K562 (cell line): Measurements from ENCODE around the gene THAP2. TPM values are rescaled to one million over a fixed set of nuclear protein-coding genes. Genes with fewer than 3 reads are reported as not detected.

Experiments used
- ATF1 ChIP-seq, 2 experiments: fragments of 450-650 bp in 1 of 2; IDR thresholded peaks; 2 replicates each; pipeline ENCODE4 v1.6.1; 2016; ENCODE audit warnings: missing compliant biosample characterization in 1 of 2, missing genetic modification characterization in 1 of 2
- ATF7 ChIP-seq: fragments of 450-650 bp; IDR thresholded peaks from 2 replicates; pipeline ENCODE4 v1.7.1; 2014; ENCODE audit warnings: mild to moderate bottlenecking, moderate library complexity
- BCOR ChIP-seq: fragments of 450-650 bp; IDR thresholded peaks from 2 replicates; pipeline ENCODE4 v1.6.1; 2016
- CAMTA2 ChIP-seq: fragments of 250-450 bp; sonication (Bioruptor Pico); conservative IDR thresholded peaks from 2 replicates; pipeline ENCODE4 v1.5.1; 2022
- CBFA2T2 ChIP-seq: fragments of 450-650 bp; conservative IDR thresholded peaks from 2 replicates; pipeline ENCODE4 v1.6.1; 2017; ENCODE audit warnings: mild to moderate bottlenecking
- CBFA2T3 ChIP-seq: fragments of 450-650 bp; IDR thresholded peaks from 2 replicates; pipeline ENCODE4 v1.6.1; 2017
- EP400 ChIP-seq: fragments of 450-650 bp; IDR thresholded peaks from 2 replicates; pipeline ENCODE4 v1.6.1; 2017; ENCODE audit warnings: antibody characterized with exemption, mild to moderate bottlenecking, moderate library complexity
- GTF2A2 ChIP-seq: IDR thresholded peaks from 2 replicates; pipeline ENCODE4 v1.6.1; 2016; ENCODE audit warnings: mild to moderate bottlenecking, missing genetic modification characterization, missing compliant biosample characterization
- HCFC1 ChIP-seq: IDR thresholded peaks from 2 replicates; pipeline ENCODE4 v1.6.1; 2012; ENCODE audit warnings: low read depth, low read length, improper control_type of control experiment
- HDAC1 ChIP-seq, 2 experiments: fragments of 450-650 bp; IDR thresholded peaks; 2 replicates each; pipeline ENCODE4 v1.6.1; 2016 to 2017; ENCODE audit warnings: inconsistent platforms in 1 of 2, mild to moderate bottlenecking in 1 of 2, moderate library complexity in 1 of 2
- MEIS2 ChIP-seq: fragments of 450-650 bp; IDR thresholded peaks from 2 replicates; pipeline ENCODE4 v1.6.1; 2014; ENCODE audit warnings: mild to moderate bottlenecking; ENCODE audit not compliant: partially characterized antibody
- NCOA2 ChIP-seq, 2 experiments: fragments of 450-650 bp; IDR thresholded peaks; 2 replicates each; pipeline ENCODE4 v1.6.1; 2018; ENCODE audit warnings: mild to moderate bottlenecking in 2 of 2, moderate library complexity in 1 of 2; ENCODE audit not compliant: partially characterized antibody in 2 of 2
- NCOA6 ChIP-seq: fragments of 450-650 bp; IDR thresholded peaks from 2 replicates; pipeline ENCODE4 v1.6.1; 2017; ENCODE audit warnings: mild to moderate bottlenecking
- NFRKB ChIP-seq: fragments of 450-650 bp; IDR thresholded peaks from 2 replicates; pipeline ENCODE4 v1.6.1; 2016; ENCODE audit warnings: low read depth
- PHF21A ChIP-seq: fragments of 450-650 bp; IDR thresholded peaks from 2 replicates; pipeline ENCODE4 v1.6.1; 2017; ENCODE audit warnings: low read depth, borderline replicate concordance
- RBM14 ChIP-seq: fragments of 200-400 bp; formaldehyde crosslinking; IDR thresholded peaks from 2 replicates; pipeline ENCODE4 v1.6.1; 2018; ENCODE audit warnings: low read depth, mild to moderate bottlenecking, low read length, moderate library complexity, borderline replicate concordance; ENCODE audit not compliant: insufficient read depth
- RNF2 ChIP-seq: sonication (generic); IDR thresholded peaks from 2 replicates; pipeline ENCODE4 v1.6.1; 2016
- SAFB2 ChIP-seq: fragments of 200-400 bp; formaldehyde crosslinking; IDR thresholded peaks from 2 replicates; pipeline ENCODE4 v1.6.1; 2018; ENCODE audit warnings: borderline replicate concordance, low read length, low read depth, moderate library complexity; ENCODE audit not compliant: severe bottlenecking
- SRF ChIP-seq, 2 experiments: fragments of 250-450, 450-650 bp in 1 of 2; sonication (Bioruptor Pico) in 1 of 2; sonication (generic) in 1 of 2; formaldehyde crosslinking; IDR thresholded peaks; 2 replicates each; pipeline versions ENCODE4 v1.5.0 to v1.5.1; 2020 to 2022; ENCODE audit warnings: mild to moderate bottlenecking in 1 of 2, missing genetic modification reagents in 1 of 2
- SRSF1 ChIP-seq: fragments of 200-400 bp; formaldehyde crosslinking; IDR thresholded peaks from 2 replicates; pipeline ENCODE4 v1.6.1; 2017; ENCODE audit warnings: mild to moderate bottlenecking, low read depth, low read length, moderate library complexity
- TEAD1 ChIP-seq, 2 experiments: fragments of 450-650 bp in 1 of 2; sonication (generic) in 1 of 2; formaldehyde crosslinking; IDR thresholded peaks; 2 replicates each; pipeline versions ENCODE4 v1.4.0 to v1.8.0; 2020 to 2022; ENCODE audit warnings: mild to moderate bottlenecking in 2 of 2, missing genetic modification reagents in 1 of 2
- ZNF282 ChIP-seq: sonication (generic); formaldehyde crosslinking; IDR thresholded peaks from 2 replicates; pipeline ENCODE4 v1.8.1; 2023; ENCODE audit warnings: missing genetic modification reagents
- ZNF324 ChIP-seq: fragments of 250-450 bp; sonication (Bioruptor Pico); IDR thresholded peaks from 2 replicates; pipeline ENCODE4 v1.4.0; 2020; ENCODE audit warnings: mild to moderate bottlenecking
- ZNF589 ChIP-seq: fragments of 200-800 bp; sonication (Bioruptor generic); IDR thresholded peaks from 2 replicates; pipeline ENCODE4 v1.6.1; 2016; ENCODE audit warnings: low read depth, missing genetic modification characterization, missing compliant biosample characterization
- polyA plus RNA-seq, 8 experiments: library from polyadenylated mRNA; depleted of rRNA in 4 of 8; stranded (reverse) in 5 of 8; unstranded in 3 of 8; fragments of >200 nt; fragmentation: Nextera tagmentation in 2 of 8; fragmentation: Illumina TruSeq in 1 of 8; extraction: Ambion mirVana in 2 of 8; extraction: Trizol in 1 of 8; gene quantifications; 2 replicates each; pipeline versions ENCODE4 v1.2.1 to v1.2.3, GENCODE V29; 2011 to 2014; ENCODE audit warnings: inconsistent platforms in 1 of 8, missing spikeins in 1 of 8
- total RNA-seq, 7 experiments: library from RNA; depleted of rRNA in 6 of 7; stranded (reverse); fragments of >200 nt in 6 of 7; fragmentation: Illumina TruSeq in 2 of 7; extraction: Trizol in 2 of 7; gene quantifications; 2 replicates each; pipeline versions ENCODE4 v1.2.1 to v1.2.3, GENCODE V29; 2011 to 2021; ENCODE audit warnings: low replicate concordance in 1 of 7
- TF ChIP-seq, protein P1 (sequence below), 3 experiments: IDR thresholded peaks in 2 of 3; conservative IDR thresholded peaks in 1 of 3; 2 replicates each; pipeline ENCODE4 v1.5.1; 2011 to 2012; ENCODE audit warnings: low read length in 3 of 3, mild to moderate bottlenecking in 3 of 3, control low read depth in 2 of 3, improper control_type of control experiment in 1 of 3, inconsistent platforms in 1 of 3, low read depth in 1 of 3, mixed read lengths in 1 of 3, moderate library complexity in 1 of 3; ENCODE audit not compliant: insufficient read depth in 2 of 3
- TF ChIP-seq, protein P2 (sequence below): fragments of 150-350 bp; conservative IDR thresholded peaks from 2 replicates; pipeline ENCODE4 v1.6.1; 2014; ENCODE audit warnings: low read length
- TF ChIP-seq, protein P3 (sequence below): sonication (generic); formaldehyde crosslinking; IDR thresholded peaks from 2 replicates; pipeline ENCODE4 v1.8.0; 2022; ENCODE audit warnings: missing genetic modification reagents, mild to moderate bottlenecking, moderate library complexity, borderline replicate concordance

Gene THAP2
- total and polyA plus RNA-seq, 9 of the 15 experiments (the other 6 are each of a cell fraction or from before 2014, with no cell fraction given): 1.8 to 18.9 (median 7.3) TPM

DNA sequence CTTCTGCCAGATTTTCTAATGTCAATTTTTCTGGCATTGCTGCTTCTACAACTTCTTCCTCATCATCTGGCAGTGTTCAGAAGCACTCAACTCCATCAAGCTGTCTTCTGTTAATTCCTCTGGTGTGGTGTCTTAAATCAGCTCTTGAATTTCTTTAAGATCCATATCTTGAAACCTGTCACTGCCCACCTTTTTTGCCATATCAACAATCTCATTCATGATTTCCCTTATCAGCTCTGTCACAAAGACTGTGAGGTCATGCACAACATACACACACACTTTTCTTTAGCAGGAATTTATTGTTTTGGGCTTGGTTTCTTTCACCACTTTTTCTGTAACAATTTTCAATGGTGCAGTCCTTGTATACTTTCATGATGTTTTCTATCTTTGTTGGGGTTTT, 7.2 kb downstream of the THAP2 start (continued):
- TF ChIP-seq ATF1 (CRISPR knock-in tag; IDR thresholded peaks at IDR 0.05) (no peak), ATF1 (tag; IDR thresholded peaks at IDR 0.05) (peak; percentile 31; the same call in 1 of the 2 replicates), ZNF324 (no peak), NCOA6 (no peak), SRSF1 (no peak), MEIS2 (peak; percentile 39), BCOR (no peak), GTF2A2 (no peak), NCOA2 (IDR thresholded peaks at IDR 0.05; ENCODE audit: partially characterized antibody in 2 of 2) (no peak), TEAD1 (CRISPR knock-in tag; IDR thresholded peaks at IDR 0.05) (no peak), RNF2 (no peak), EP400 (no peak), SRF (CRISPR knock-in tag; IDR thresholded peaks at IDR 0.05) (no peak), SAFB2 (no peak), CBFA2T2 (0 out of 2 replicates have a peak, but pooled peaks have one; percentile 5), HCFC1 (no peak), NFRKB (no peak), ATF7 (0 out of 2 replicates have a peak, but pooled peaks have one; percentile 23), CAMTA2 (CRISPR knock-in tag) (no peak), PHF21A (no peak), ZNF282 (no peak), ZNF589 (CRISPR knock-in tag) (no peak), RBM14 (no peak), CBFA2T3 (no peak), HDAC1 (IDR thresholded peaks at IDR 0.05) (no peak)
- TF ChIP-seq, protein P1, sequence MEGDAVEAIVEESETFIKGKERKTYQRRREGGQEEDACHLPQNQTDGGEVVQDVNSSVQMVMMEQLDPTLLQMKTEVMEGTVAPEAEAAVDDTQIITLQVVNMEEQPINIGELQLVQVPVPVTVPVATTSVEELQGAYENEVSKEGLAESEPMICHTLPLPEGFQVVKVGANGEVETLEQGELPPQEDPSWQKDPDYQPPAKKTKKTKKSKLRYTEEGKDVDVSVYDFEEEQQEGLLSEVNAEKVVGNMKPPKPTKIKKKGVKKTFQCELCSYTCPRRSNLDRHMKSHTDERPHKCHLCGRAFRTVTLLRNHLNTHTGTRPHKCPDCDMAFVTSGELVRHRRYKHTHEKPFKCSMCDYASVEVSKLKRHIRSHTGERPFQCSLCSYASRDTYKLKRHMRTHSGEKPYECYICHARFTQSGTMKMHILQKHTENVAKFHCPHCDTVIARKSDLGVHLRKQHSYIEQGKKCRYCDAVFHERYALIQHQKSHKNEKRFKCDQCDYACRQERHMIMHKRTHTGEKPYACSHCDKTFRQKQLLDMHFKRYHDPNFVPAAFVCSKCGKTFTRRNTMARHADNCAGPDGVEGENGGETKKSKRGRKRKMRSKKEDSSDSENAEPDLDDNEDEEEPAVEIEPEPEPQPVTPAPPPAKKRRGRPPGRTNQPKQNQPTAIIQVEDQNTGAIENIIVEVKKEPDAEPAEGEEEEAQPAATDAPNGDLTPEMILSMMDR (IDR thresholded peaks at IDR 0.05 in 2 of 3, conservative IDR thresholded peaks at IDR 0.05 in 1 of 3; ENCODE audit: insufficient read depth in 2 of 3, low read depth in 1 of 3, low read length in 3 of 3): no peak
- TF ChIP-seq, protein P2, sequence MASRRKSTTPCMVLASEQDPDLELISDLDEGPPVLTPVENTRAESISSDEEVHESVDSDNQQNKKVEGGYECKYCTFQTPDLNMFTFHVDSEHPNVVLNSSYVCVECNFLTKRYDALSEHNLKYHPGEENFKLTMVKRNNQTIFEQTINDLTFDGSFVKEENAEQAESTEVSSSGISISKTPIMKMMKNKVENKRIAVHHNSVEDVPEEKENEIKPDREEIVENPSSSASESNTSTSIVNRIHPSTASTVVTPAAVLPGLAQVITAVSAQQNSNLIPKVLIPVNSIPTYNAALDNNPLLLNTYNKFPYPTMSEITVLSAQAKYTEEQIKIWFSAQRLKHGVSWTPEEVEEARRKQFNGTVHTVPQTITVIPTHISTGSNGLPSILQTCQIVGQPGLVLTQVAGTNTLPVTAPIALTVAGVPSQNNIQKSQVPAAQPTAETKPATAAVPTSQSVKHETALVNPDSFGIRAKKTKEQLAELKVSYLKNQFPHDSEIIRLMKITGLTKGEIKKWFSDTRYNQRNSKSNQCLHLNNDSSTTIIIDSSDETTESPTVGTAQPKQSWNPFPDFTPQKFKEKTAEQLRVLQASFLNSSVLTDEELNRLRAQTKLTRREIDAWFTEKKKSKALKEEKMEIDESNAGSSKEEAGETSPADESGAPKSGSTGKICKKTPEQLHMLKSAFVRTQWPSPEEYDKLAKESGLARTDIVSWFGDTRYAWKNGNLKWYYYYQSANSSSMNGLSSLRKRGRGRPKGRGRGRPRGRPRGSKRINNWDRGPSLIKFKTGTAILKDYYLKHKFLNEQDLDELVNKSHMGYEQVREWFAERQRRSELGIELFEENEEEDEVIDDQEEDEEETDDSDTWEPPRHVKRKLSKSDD: no peak
- TF ChIP-seq, protein P3, sequence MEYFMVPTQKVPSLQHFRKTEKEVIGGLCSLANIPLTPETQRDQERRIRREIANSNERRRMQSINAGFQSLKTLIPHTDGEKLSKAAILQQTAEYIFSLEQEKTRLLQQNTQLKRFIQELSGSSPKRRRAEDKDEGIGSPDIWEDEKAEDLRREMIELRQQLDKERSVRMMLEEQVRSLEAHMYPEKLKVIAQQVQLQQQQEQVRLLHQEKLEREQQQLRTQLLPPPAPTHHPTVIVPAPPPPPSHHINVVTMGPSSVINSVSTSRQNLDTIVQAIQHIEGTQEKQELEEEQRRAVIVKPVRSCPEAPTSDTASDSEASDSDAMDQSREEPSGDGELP (CRISPR knock-in tag): no peak
